GM18868 (cell line): ENCODE results near the gene ZBTB17.
A peak's percentile ranks its signal among the peaks of the same experiment; 100 is the strongest.
"Not testable (repeated sequence)": the region's sequence is repeated elsewhere in the genome, so short reads cannot be mapped to it uniquely, and the experiment has no call there.

Source experiments
- ATAC-seq: cut with Tn5 transposase; IDR thresholded peaks from one replicate; pipeline ENCODE4 v1.9.1; 2021; ENCODE audit warnings: mild to moderate bottlenecking, moderate library complexity; ENCODE audit not compliant: unreplicated experiment

The ZBTB17 gene

DNA sequence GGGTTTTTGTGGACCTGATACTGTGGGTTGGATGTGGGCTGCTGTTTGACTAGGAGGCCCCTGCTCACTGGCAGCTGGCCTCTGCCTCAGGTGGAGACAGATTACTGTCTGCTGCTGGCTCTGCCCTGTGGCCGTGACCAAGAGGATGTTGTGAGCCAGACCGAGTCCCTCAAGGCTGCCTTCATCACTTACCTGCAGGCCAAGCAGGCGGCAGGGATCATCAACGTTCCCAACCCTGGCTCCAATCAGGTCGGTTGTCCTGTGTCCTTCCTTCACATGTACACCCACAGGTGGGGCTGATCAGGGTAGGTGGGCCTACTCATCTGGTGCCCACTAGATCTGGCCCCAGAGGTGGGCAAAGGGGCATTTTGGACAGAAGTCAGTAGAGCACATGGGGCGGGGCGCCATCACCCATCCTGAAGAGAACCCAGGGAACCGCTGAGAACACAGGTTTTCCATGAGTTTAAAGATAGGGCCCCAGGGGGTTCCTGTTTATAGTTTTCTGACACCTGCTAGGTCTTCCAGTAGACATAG, 37.2 kb downstream of the ZBTB17 start:
- no peak for ATAC-seq

GRCh38 chr1:15937706-15938168, 38.2 kb downstream of the ZBTB17 start:
- no peak for ATAC-seq

DNA sequence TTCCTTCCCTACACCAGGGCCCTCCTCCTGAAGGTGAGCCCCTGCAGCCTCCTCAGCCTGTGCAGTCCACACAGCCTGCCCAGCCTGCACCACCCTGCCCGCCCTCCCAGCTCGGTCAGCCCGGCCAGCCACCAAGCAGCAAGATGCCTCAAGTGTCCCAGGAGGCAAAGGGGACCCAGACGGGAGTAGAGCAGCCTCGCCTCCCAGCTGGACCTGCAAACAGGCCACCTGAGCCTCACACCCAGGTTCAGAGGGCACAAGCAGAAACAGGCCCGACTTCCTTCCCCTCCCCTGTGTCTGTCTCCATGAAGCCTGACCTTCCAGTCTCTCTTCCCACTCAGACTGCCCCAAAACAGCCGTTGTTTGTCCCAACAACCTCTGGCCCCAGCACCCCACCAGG, 38.8 kb downstream of the ZBTB17 start:
- no peak for ATAC-seq

GRCh38 chr1:15936025-15936424, 39.9 kb downstream of the ZBTB17 start:
- no peak for ATAC-seq

GRCh38 chr1:15935056-15935950, 40.6 kb downstream of the ZBTB17 start:
- no peak for ATAC-seq

DNA sequence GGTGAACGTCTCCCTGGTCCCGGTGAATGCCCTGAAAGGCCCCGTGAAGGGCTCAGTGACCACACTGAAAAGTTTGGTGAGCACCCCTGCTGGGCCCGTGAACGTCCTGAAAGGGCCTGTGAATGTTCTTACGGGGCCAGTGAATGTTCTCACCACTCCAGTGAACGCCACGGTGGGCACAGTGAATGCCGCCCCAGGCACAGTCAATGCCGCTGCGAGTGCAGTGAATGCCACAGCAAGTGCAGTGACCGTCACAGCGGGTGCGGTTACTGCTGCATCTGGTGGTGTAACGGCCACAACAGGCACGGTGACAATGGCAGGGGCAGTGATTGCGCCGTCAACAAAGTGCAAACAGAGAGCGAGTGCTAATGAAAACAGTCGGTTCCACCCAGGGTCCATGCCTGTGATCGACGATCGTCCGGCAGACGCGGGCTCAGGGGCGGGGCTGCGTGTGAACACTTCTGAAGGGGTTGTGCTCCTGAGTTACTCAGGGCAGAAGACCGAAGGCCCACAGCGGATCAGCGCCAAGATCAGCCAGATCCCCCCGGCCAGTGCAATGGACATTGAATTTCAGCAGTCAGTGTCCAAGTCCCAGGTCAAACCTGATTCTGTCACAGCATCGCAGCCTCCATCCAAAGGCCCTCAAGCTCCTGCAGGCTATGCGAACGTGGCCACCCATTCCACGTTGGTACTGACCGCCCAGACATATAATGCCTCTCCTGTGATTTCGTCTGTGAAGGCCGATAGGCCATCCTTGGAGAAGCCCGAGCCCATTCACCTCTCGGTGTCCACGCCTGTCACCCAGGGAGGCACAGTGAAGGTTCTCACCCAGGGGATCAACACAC, 41.5 kb downstream of the ZBTB17 start:
- ATAC-seq, result no peak

GRCh38 chr1:15933684-15934083, 42.2 kb downstream of the ZBTB17 start:
- ATAC-seq, result no peak

DNA sequence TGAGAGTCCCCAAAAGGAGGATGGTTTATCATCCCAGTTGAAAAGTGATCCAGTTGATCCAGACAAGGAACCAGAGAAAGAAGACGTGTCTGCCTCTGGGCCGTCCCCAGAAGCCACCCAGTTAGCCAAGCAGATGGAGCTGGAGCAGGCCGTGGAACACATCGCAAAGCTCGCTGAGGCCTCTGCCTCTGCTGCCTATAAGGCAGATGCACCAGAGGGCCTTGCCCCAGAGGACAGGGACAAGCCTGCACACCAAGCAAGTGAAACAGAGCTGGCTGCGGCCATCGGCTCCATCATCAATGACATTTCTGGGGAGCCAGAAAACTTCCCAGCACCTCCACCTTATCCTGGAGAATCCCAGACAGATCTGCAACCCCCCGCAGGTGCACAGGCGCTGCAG, 43.3 kb downstream of the ZBTB17 start:
- no peak for ATAC-seq

DNA sequence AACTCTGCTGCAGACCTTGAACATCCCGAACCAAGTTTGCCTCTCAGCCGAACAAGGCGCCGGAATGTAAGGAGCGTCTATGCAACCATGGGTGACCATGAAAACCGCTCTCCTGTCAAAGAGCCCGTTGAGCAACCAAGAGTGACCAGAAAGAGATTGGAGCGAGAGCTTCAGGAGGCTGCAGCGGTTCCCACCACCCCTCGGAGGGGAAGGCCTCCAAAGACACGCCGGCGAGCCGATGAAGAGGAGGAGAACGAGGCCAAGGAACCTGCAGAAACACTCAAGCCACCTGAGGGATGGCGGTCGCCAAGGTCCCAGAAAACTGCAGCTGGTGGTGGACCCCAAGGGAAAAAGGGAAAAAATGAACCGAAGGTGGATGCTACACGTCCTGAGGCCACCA, 44.0 kb downstream of the ZBTB17 start:
- ATAC-seq, result no peak

DNA sequence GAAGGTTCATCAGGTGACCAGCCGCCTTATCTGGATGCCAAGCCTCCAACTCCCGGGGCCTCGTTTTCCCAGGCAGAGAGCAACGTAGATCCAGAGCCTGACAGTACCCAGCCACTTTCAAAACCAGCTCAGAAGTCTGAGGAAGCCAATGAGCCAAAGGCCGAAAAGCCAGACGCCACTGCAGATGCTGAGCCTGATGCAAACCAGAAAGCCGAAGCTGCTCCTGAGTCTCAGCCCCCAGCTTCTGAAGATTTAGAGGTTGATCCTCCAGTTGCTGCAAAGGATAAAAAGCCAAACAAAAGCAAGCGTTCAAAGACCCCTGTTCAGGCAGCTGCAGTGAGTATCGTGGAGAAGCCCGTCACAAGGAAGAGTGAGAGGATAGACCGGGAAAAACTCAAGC, 44.5 kb downstream of the ZBTB17 start:
- ATAC-seq, result no peak

- ATAC-seq, result no peak
Measured at GRCh38 chr1:15928971-15929965, 46.6 kb downstream of the ZBTB17 start.

GRCh38 chr1:15926448-15926847, 49.5 kb downstream of the ZBTB17 start:
- not testable (repeated sequence) for ATAC-seq

DNA sequence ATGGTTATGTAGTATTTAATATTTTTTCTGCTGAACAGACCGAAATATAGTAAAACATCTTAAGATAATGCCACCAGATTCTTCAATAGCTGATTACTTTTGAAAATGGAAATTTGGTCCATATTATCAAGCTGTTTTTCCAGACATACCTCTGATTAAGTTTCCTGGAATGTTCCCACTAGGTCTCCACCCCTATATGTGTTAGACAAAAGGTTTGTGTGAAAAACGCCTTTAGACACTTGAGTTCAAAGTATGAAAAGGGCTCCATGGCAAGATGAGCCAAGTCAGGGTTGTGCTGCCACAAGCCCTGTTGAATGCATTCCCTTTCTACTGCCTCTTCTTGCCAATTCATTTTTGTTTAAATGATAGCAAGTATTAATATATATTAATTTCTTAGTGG, 52.7 kb downstream of the ZBTB17 start:
- ATAC-seq, result no peak

DNA sequence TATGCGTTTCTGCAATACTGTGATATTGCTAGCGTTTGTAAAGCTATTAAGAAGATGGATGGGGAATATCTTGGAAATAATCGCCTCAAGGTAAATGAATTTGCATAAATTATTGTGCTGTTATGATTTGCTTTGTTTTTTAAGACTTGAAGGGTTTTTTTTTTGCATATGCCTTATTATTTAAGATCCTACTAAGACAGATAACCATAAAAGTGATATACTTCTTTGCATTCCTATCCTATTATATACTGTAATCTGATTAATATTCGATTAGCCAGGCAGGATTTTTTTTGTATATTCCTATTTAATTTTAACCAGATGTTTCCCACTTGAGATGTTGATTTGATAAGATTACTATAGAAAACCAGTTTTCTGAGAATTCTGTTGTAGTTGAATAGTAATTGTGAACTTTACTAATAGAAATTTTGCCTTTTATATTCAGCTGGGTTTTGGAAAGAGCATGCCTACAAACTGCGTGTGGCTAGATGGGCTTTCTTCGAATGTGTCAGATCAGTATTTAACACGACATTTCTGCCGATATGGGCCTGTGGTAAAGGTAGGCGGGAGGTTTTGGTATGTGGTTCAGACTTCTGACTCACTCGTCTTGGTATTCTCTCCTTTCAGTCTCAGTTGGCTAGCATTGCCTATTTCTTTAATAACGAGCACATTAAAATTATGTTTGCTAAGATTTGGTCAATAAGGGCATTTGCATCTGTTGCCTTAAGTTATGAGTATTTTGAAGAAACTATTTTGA, 56.8 kb downstream of the ZBTB17 start:
- ATAC-seq, result peak; percentile 72

DNA sequence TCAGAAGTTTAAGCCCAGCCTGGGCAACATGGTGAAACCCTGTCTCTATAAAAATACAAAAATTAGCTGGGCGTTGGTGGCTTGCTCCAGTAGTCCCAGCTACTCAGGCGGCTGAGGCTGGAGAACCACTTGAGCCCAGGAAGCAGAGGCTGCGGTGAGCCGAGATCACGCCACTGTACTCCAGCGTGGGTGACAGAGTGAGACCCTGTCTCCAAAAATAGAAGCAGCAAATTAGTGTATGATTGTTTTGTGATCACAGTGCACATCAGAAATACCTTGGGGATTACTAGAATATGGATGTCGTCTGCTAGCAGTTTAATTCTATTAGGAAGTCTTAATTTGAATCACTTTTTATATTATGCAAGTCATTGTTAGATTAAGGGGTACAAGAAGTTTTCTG, 59.0 kb downstream of the ZBTB17 start:
- ATAC-seq, result no peak

GRCh38 chr1:15916417-15916816, 59.5 kb downstream of the ZBTB17 start:
- no peak for ATAC-seq

- no peak for ATAC-seq
Measured at GRCh38 chr1:15915991-15916390, 59.9 kb downstream of the ZBTB17 start.

- ATAC-seq, result not testable (repeated sequence)
Measured at GRCh38 chr1:15913607-15914006, 62.3 kb downstream of the ZBTB17 start.

GRCh38 chr1:15911927-15912326, 64.0 kb downstream of the ZBTB17 start:
- ATAC-seq, result no peak

- no peak for ATAC-seq
Measured at GRCh38 chr1:15911141-15911540, 64.8 kb downstream of the ZBTB17 start.
